Prostate gland (tissue), 2 donors: ENCODE data around the gene FHIP2A. TPM values are rescaled to one million over a fixed set of nuclear protein-coding genes. Genes with fewer than 3 reads are reported as not detected.

Experiments
- total RNA-seq, 2 donors: library from RNA; depleted of rRNA; stranded (reverse); fragments of >200 nt; gene quantifications; one replicate each; pipeline ENCODE4 v1.1.0, GENCODE V29; 2016

The FHIP2A gene
- total RNA-seq, 2 donors from 2014 or later, result 22.1 to 41.0 TPM

Other genes with a start within 250 kb of the FHIP2A start
- gene ABLIM1, start 163.5 kb upstream of the FHIP2A start, total RNA-seq, result 100 to 1,000 TPM in 1 of 2 donors, 10 to 100 TPM in 1; 43.9 to 138 TPM
- 10 to 100 TPM; 24.7 to 29.1 TPM for gene TRUB1, start 116.4 kb downstream of the FHIP2A start, total RNA-seq